Myocyte (in vitro differentiated cells): ENCODE results near the gene PRSS50. TPM values are rescaled to one million over a fixed set of nuclear protein-coding genes. Genes with fewer than 3 reads are reported as not detected.
"Not testable (repeated sequence)": the region's sequence is repeated elsewhere in the genome, so short reads cannot be mapped to it uniquely, and the experiment has no call there.

ENCODE experiments used
- DNase-seq: peaks from one replicate; pipeline ENCODE4 v3.0.0-alpha.2; 2012; ENCODE audit warnings: low read depth
- total RNA-seq: library from RNA; depleted of rRNA; stranded (reverse); fragments of >200 nt; gene quantifications from 2 replicates; pipeline ENCODE4 v1.2.3, GENCODE V29; 2014

Gene PRSS50
- total RNA-seq, 1 donor from 2014 or later = 0.45 TPM

GRCh38 chr3:46709157-46709654, 8.5 kb downstream of the PRSS50 start:
- DNase-seq = no peak

GRCh38 chr3:46708401-46709156, 9.1 kb downstream of the PRSS50 start:
- DNase-seq = peak; percentile 60

- no peak for DNase-seq
Measured at GRCh38 chr3:46707601-46708011, 10.1 kb downstream of the PRSS50 start.

GRCh38 chr3:46706771-46707582, 10.7 kb downstream of the PRSS50 start:
- DNase-seq = no peak

GRCh38 chr3:46705751-46706552, 11.7 kb downstream of the PRSS50 start:
- DNase-seq = peak; percentile 52

- DNase-seq = peak; percentile 87
Measured at GRCh38 chr3:46705022-46705530, 12.6 kb downstream of the PRSS50 start.

- not testable (repeated sequence) for DNase-seq
Measured at GRCh38 chr3:46704346-46704745, 13.3 kb downstream of the PRSS50 start.

GRCh38 chr3:46703013-46703520, 14.6 kb downstream of the PRSS50 start:
- DNase-seq = no peak

GRCh38 chr3:46702246-46703012, 15.2 kb downstream of the PRSS50 start:
- peak; percentile 35 for DNase-seq

- DNase-seq = no peak
Measured at GRCh38 chr3:46701181-46701939, 16.3 kb downstream of the PRSS50 start, which contains the start of gene TMIE. TMIE (plus strand) TSS chr3:46701392; CDS start chr3:46701488, 96 bp downstream.

GRCh38 chr3:46700772-46701171, 16.9 kb downstream of the PRSS50 start:
- DNase-seq = no peak

GRCh38 chr3:46699676-46700523, 17.8 kb downstream of the PRSS50 start:
- DNase-seq = peak; percentile 27

- DNase-seq = peak; percentile 93
Measured at GRCh38 chr3:46695962-46696894, 21.4 kb downstream of the PRSS50 start.

GRCh38 chr3:46695177-46695961, 22.3 kb downstream of the PRSS50 start:
- peak; percentile 95 for DNase-seq

- DNase-seq = no peak
Measured at GRCh38 chr3:46694520-46694919, 23.1 kb downstream of the PRSS50 start.

- peak; percentile 53 for DNase-seq
Measured at GRCh38 chr3:46693892-46694226, 23.8 kb downstream of the PRSS50 start.
